ENCODE measurements around the gene COL15A1.

Gene COL15A1

GRCh38 chr9:98997604-98998003, 53.9 kb downstream of the COL15A1 start:
- DNase-seq, result peak in 1 of 2 experiments; percentile 10

GRCh38 chr9:98998441-98999151, 54.9 kb downstream of the COL15A1 start:
- DNase-seq, result peak; percentile 76 to 78

GRCh38 chr9:98999152-98999525, 55.4 kb downstream of the COL15A1 start:
- no peak for DNase-seq

- peak; percentile 48 to 55 for DNase-seq
These were observed 57.0 kb downstream of the COL15A1 start for GRCh38 chr9:99000476-99001395.

- DNase-seq, result no peak
These were observed 58.2 kb downstream of the COL15A1 start for GRCh38 chr9:99001892-99002291.

GRCh38 chr9:99002706-99003105, 59.0 kb downstream of the COL15A1 start:
- no peak for DNase-seq

GRCh38 chr9:99003308-99003707, 59.6 kb downstream of the COL15A1 start:
- DNase-seq, result peak in 1 of 2 experiments; percentile 7

- DNase-seq, result no peak
These were observed 60.4 kb downstream of the COL15A1 start for GRCh38 chr9:99004115-99004514.

GRCh38 chr9:99004717-99005460, 61.2 kb downstream of the COL15A1 start:
- peak in 1 of 2 experiments; percentile 10 for DNase-seq

- peak in 1 of 2 experiments; percentile 10 for DNase-seq
These were observed 61.9 kb downstream of the COL15A1 start for GRCh38 chr9:99005651-99006050.

GRCh38 chr9:99006511-99006910, 62.8 kb downstream of the COL15A1 start:
- DNase-seq, result no peak

- DNase-seq, result peak in 1 of 2 experiments; percentile 0
These were observed 63.3 kb downstream of the COL15A1 start for GRCh38 chr9:99006979-99007378.

- no peak for DNase-seq
These were observed 64.5 kb downstream of the COL15A1 start for GRCh38 chr9:99008203-99008602.

- DNase-seq, result peak in 1 of 2 experiments; percentile 0
These were observed 66.7 kb downstream of the COL15A1 start for GRCh38 chr9:99010393-99010792.

- DNase-seq, result no peak
These were observed 67.5 kb downstream of the COL15A1 start for GRCh38 chr9:99011161-99011709.

- DNase-seq, result peak; percentile 26 to 32
These were observed 69.3 kb downstream of the COL15A1 start for GRCh38 chr9:99012957-99013512.

- peak in 1 of 2 experiments; percentile 24 for DNase-seq
These were observed 69.8 kb downstream of the COL15A1 start for GRCh38 chr9:99013550-99013949.

GRCh38 chr9:99015448-99015847, 71.7 kb downstream of the COL15A1 start:
- peak in 1 of 2 experiments; percentile 13 for DNase-seq

- DNase-seq, result peak in 1 of 2 experiments; percentile 4
These were observed 72.2 kb downstream of the COL15A1 start for GRCh38 chr9:99015890-99016289.

GRCh38 chr9:99016681-99017387, 73.1 kb downstream of the COL15A1 start:
- DNase-seq, result peak in 1 of 2 experiments; percentile 1

- no peak for DNase-seq
These were observed 74.9 kb downstream of the COL15A1 start for GRCh38 chr9:99018653-99019052.
